ENCODE measurements around the gene PM20D2.

PM20D2 gene

DNA sequence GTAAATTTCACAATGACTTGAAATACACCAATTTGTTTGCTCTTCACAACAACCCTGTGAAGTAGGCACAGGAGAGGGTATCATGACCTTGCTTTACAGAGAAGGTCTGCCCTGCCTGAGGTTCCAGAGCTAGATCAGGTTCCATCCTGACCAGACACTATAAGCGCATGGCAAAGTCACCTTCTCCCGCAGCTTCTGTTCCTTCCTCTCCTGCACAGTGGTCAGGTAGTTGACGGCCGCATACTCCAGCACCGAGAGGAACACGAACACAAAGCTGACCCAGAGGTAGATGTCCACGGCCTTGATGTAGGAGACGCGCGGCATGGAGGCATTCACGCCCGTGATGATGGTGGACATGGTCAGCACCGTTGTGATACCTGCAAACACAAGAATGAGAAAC is 34.3 kb downstream of the PM20D2 start:
- H3K27ac ChIP-seq (ENCODE audit: low read depth, low read length, severe bottlenecking) = no peak overlapping the region
- 97 to 100% methylated on average over 12 to 13 of the region's 13 CpGs for WGBS, 2 experiments (ENCODE audit: insufficient coverage in 2 of 2)
- H3K4me1 ChIP-seq (ENCODE audit: control insufficient read depth, insufficient read depth, low read length, poor library complexity, severe bottlenecking) = no peaks in the 10 kb centered on the region
- H3K4me3 ChIP-seq (ENCODE audit: extremely low read depth, insufficient read depth, low read length, poor library complexity, severe bottlenecking) = no peak overlapping the region
- no peaks in the 10 kb centered on the region for H3K36me3 ChIP-seq (ENCODE audit: control insufficient read depth, insufficient read depth, low read length)
- no peaks in the 10 kb centered on the region for H3K9me3 ChIP-seq (ENCODE audit: control insufficient read depth, low read length)

DNA sequence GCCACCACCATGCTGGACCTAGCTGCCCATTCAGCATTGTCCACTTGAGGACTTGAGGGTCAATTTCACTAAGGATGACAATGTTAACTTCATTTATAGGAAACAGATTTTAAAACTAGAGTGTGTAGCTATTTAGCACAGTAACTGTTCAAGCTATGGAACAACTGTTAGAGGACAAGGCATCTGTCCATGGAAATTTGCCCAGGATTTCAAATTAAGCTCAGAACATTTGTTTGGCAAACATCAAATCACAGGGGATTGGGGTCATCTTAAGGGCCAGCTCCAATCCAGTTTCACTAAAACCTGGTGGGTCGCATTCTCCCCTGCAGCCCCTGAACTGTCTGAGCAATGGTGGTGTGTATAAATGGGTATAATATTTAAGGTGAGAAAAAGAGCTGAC is 35.1 kb downstream of the PM20D2 start:
- no peaks in the 10 kb centered on the region for H3K4me1 ChIP-seq (ENCODE audit: control insufficient read depth, insufficient read depth, low read length, poor library complexity, severe bottlenecking)
- no peaks in the 10 kb centered on the region for H3K9me3 ChIP-seq (ENCODE audit: control insufficient read depth, low read length)
- H3K36me3 ChIP-seq (ENCODE audit: control insufficient read depth, insufficient read depth, low read length) = no peaks in the 10 kb centered on the region
- H3K4me3 ChIP-seq (ENCODE audit: extremely low read depth, insufficient read depth, low read length, poor library complexity, severe bottlenecking) = no peak overlapping the region
- WGBS, 2 experiments (ENCODE audit: insufficient coverage in 2 of 2) = 100% methylated on average over 1 of the region's 1 CpG; no CpG with 5 or more reads in 1 of the 2 experiments
- no peak overlapping the region for H3K27ac ChIP-seq (ENCODE audit: low read depth, low read length, severe bottlenecking)

DNA sequence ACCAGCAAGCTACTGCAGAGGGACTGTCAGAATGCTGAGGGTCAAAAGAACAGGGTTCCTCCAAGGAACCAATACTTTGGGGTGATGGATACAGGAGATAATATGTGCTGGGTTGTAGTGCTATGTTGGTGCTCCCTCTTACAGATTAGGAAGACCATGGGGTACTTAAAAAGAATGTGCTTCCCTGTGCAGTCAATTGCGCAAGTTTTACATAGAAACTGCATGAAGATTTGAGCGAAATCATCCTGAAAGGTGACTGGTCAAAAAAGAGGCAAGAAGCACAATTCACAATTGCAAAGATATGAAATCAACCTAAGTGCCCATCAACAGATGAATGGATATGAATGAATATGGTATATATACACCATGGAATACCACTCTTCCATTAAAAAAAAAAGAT is 37.4 kb downstream of the PM20D2 start:
- Histone ChIP-seq H3K4me1 (ENCODE audit: control insufficient read depth, insufficient read depth, low read length, poor library complexity, severe bottlenecking) (no peaks in the 10 kb centered on the region), H3K9me3 (ENCODE audit: control insufficient read depth, low read length) (no peaks in the 10 kb centered on the region), H3K4me3 (ENCODE audit: extremely low read depth, insufficient read depth, low read length, poor library complexity, severe bottlenecking) (no peak overlapping the region), H3K27ac (ENCODE audit: low read depth, low read length, severe bottlenecking) (no peak overlapping the region), H3K36me3 (ENCODE audit: control insufficient read depth, insufficient read depth, low read length) (no peaks in the 10 kb centered on the region)
- WGBS, 2 experiments (ENCODE audit: insufficient coverage in 2 of 2) = 74 to 100% methylated on average over 1 to 2 of the region's 2 CpGs

DNA sequence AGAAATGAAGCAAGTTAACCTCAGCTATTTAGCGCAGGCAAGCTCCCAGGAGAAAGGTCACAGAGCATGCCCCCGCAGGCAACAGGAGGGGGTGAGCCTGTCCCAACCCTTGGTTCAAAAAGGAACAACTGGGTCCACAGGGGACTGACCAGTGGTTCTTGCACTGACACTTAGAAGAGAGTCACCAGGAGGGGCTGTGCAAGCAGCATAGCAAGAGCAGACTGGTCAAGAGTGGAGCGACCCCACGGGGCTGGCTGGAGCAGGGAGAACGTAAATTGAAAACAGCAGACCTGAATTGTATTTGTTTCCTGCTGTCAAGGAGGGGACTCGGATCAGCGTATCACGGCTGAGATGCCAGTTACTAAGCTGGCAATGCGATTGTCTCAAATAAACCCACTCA is 38.5 kb downstream of the PM20D2 start:
- Histone ChIP-seq H3K9me3 (ENCODE audit: control insufficient read depth, low read length) (no peaks in the 10 kb centered on the region), H3K27ac (ENCODE audit: low read depth, low read length, severe bottlenecking) (no peak overlapping the region), H3K4me1 (ENCODE audit: control insufficient read depth, insufficient read depth, low read length, poor library complexity, severe bottlenecking) (no peaks in the 10 kb centered on the region), H3K36me3 (ENCODE audit: control insufficient read depth, insufficient read depth, low read length) (no peaks in the 10 kb centered on the region), H3K4me3 (ENCODE audit: extremely low read depth, insufficient read depth, low read length, poor library complexity, severe bottlenecking) (no peak overlapping the region)
- 90 to 92% methylated on average over 8 to 9 of the region's 9 CpGs for WGBS, 2 experiments (ENCODE audit: insufficient coverage in 2 of 2)

DNA sequence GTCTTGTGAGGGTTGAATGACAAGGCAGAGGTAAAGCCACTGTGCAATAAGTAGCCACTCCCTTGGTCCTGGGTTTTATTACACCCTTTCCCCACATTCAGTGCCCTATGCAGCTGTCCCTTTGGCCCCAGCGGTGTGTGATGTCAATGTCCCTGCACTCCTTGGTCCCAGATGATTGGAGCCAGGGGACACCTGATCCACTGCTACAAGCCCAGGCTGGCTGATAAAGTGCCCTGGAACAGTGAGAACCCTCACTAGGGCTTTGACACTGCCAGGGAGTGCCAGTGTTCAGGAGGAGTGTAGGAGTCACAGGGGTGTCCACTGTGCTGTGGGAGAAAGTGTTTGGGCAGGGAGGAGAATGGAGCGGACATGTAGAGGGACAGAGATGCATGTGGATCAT is 40.9 kb downstream of the PM20D2 start:
- H3K36me3 ChIP-seq (ENCODE audit: control insufficient read depth, insufficient read depth, low read length) = no peaks in the 10 kb centered on the region
- H3K4me1 ChIP-seq (ENCODE audit: control insufficient read depth, insufficient read depth, low read length, poor library complexity, severe bottlenecking) = no peaks in the 10 kb centered on the region
- no peak overlapping the region for H3K27ac ChIP-seq (ENCODE audit: low read depth, low read length, severe bottlenecking)
- no peak overlapping the region for H3K4me3 ChIP-seq (ENCODE audit: extremely low read depth, insufficient read depth, low read length, poor library complexity, severe bottlenecking)
- WGBS, 2 experiments (ENCODE audit: insufficient coverage in 2 of 2) = 75 to 94% methylated on average over 2 of the region's 2 CpGs
- no peaks in the 10 kb centered on the region for H3K9me3 ChIP-seq (ENCODE audit: control insufficient read depth, low read length)

DNA sequence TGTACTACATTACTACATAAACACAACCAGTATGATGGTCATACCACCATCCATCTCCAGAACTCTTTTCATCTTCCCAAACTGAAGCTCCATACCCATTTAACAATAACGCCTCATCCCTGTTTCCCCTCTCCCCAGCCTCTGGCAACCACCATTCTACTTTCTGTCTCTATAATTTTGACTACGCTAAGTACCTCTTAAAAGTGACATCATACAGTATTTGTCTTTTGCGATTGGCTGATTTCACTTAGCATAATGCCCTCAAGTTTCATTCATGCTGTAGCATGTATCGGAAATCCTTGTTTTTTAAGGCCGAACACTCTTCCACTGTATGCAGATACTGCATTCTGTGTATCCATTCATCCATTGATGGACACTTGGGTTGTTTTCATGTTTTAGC is 41.6 kb downstream of the PM20D2 start:
- WGBS, 2 experiments (ENCODE audit: insufficient coverage in 2 of 2) = 95 to 98% methylated on average over 4 of the region's 5 CpGs
- Histone ChIP-seq H3K4me1 (ENCODE audit: control insufficient read depth, insufficient read depth, low read length, poor library complexity, severe bottlenecking) (no peaks in the 10 kb centered on the region), H3K27ac (ENCODE audit: low read depth, low read length, severe bottlenecking) (no peak overlapping the region), H3K9me3 (ENCODE audit: control insufficient read depth, low read length) (no peaks in the 10 kb centered on the region), H3K4me3 (ENCODE audit: extremely low read depth, insufficient read depth, low read length, poor library complexity, severe bottlenecking) (no peak overlapping the region), H3K36me3 (ENCODE audit: control insufficient read depth, insufficient read depth, low read length) (no peaks in the 10 kb centered on the region)

DNA sequence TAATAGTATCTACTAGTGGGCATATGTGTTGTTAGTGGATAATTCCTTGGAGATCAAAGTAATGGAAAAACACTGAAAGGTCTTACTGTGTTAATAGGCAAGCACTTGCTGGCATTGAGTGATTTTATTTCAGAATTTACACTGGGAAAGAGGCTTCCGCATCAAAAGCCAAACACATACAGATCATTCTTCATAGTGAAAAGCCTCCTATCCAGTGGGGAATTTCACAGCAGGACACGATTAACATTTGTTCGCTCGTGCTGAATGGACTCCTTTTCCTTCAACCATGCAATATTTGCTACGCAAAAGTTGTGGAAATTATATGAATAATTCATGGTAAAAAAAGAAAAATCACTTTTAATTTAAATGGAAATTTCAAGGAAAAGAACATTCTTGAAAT is 44.9 kb downstream of the PM20D2 start:
- Histone ChIP-seq H3K4me3 (ENCODE audit: extremely low read depth, insufficient read depth, low read length, poor library complexity, severe bottlenecking) (no peak overlapping the region), H3K36me3 (ENCODE audit: control insufficient read depth, insufficient read depth, low read length) (no peaks in the 10 kb centered on the region), H3K4me1 (ENCODE audit: control insufficient read depth, insufficient read depth, low read length, poor library complexity, severe bottlenecking) (no peaks in the 10 kb centered on the region), H3K27ac (ENCODE audit: low read depth, low read length, severe bottlenecking) (no peak overlapping the region), H3K9me3 (ENCODE audit: control insufficient read depth, low read length) (peaks cover 5% of the 10 kb centered on the region)
- WGBS, 2 experiments (ENCODE audit: insufficient coverage in 2 of 2) = no CpG with 5 or more reads among the region's 5 CpGs

DNA sequence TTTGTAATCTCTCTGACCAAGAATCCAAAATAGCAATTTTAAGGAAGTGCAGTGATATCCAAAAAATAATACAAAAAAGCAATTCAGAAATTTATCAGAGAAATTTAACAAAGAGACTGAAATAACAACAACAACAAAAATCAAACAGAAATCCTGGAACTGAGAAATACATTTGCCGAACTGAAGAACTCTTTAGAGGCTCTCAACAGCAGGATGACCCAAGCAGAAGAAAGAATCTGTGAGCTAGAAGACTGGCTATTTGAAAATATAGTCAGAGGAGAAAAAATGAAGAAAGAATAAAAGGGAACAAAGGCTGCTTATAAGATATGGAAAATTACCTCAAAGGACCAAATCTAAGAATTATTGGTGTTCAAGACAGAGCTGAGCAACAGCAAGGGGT is 48.7 kb downstream of the PM20D2 start:
- H3K9me3 ChIP-seq (ENCODE audit: control insufficient read depth, low read length) = peaks cover 5% of the 10 kb centered on the region
- no peaks in the 10 kb centered on the region for H3K36me3 ChIP-seq (ENCODE audit: control insufficient read depth, insufficient read depth, low read length)
- WGBS, 2 experiments (ENCODE audit: insufficient coverage in 2 of 2) = 100% methylated on average over 1 of the region's 1 CpG; no CpG with 5 or more reads in 1 of the 2 experiments
- no peak overlapping the region for H3K4me3 ChIP-seq (ENCODE audit: extremely low read depth, insufficient read depth, low read length, poor library complexity, severe bottlenecking)
- no peaks in the 10 kb centered on the region for H3K4me1 ChIP-seq (ENCODE audit: control insufficient read depth, insufficient read depth, low read length, poor library complexity, severe bottlenecking)
- no peak overlapping the region for H3K27ac ChIP-seq (ENCODE audit: low read depth, low read length, severe bottlenecking)

DNA sequence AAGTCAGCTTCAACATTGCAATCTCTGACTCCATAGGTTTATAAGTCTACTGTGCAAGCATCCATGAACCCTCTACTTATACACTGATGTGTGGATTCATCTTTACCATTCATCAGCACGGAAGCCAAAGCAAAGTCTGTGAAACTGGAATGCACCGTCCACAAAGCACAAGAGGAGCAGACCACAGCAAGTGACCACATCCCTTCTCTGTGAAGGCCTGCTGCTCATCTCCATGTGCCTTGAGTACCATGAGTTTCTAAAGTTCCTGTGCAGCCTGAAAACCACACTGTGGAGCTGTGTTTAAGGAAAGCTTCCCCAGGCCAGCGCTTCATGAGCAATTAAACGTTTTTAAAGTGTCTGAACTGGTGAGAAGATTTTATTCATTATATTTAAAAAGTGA is 51.3 kb downstream of the PM20D2 start:
- Histone ChIP-seq H3K4me3 (ENCODE audit: extremely low read depth, insufficient read depth, low read length, poor library complexity, severe bottlenecking) (no peak overlapping the region), H3K36me3 (ENCODE audit: control insufficient read depth, insufficient read depth, low read length) (no peaks in the 10 kb centered on the region), H3K9me3 (ENCODE audit: control insufficient read depth, low read length) (peaks cover 5% of the 10 kb centered on the region), H3K4me1 (ENCODE audit: control insufficient read depth, insufficient read depth, low read length, poor library complexity, severe bottlenecking) (no peaks in the 10 kb centered on the region), H3K27ac (ENCODE audit: low read depth, low read length, severe bottlenecking) (no peak overlapping the region)
- WGBS, 2 experiments (ENCODE audit: insufficient coverage in 2 of 2) = 53 to 69% methylated on average over 3 to 4 of the region's 4 CpGs

DNA sequence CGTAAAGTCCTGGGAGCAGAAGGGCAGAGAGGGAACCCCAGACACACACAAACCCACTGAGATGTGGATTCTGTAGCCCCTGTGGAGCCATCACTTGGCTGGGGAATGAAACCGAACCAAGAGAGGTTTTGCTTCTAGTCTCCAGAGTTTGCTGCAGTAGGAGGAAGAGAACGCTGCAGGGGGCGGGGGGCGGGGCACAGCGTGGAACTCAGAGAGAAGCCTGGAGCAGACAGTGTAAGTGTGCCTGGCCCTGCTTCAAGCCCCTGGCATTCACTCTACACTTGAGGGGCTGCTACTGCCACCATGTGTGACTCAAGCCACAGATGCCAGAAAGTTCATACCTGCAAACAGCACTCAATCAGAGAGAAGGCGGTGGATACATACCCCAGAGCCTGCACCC is 52.4 kb downstream of the PM20D2 start:
- Histone ChIP-seq H3K4me1 (ENCODE audit: control insufficient read depth, insufficient read depth, low read length, poor library complexity, severe bottlenecking) (no peaks in the 10 kb centered on the region), H3K4me3 (ENCODE audit: extremely low read depth, insufficient read depth, low read length, poor library complexity, severe bottlenecking) (no peak overlapping the region), H3K27ac (ENCODE audit: low read depth, low read length, severe bottlenecking) (no peak overlapping the region), H3K36me3 (ENCODE audit: control insufficient read depth, insufficient read depth, low read length) (no peaks in the 10 kb centered on the region), H3K9me3 (ENCODE audit: control insufficient read depth, low read length) (peaks cover 5% of the 10 kb centered on the region)
- WGBS, 2 experiments (ENCODE audit: insufficient coverage in 2 of 2) = 65 to 79% methylated on average over 5 to 6 of the region's 7 CpGs

DNA sequence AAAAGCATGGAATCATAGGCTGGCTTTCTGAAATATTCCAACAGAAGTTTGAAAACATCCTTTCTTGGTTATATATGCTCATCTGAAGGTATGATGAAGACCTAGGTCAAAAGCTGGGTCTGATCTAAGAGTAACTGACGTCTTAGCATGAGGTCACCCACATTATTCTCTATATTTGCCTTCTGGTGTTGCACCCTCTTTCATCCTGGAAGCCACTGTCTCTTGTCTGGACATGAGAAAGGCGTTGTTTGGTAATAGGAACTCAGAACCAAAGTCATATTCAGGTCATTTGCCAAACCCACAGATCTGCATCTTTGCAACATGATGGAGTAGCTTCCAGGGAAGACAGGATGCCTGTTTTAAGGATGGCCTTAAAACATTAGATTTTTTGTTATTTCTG is 53.7 kb downstream of the PM20D2 start:
- WGBS, 2 experiments (ENCODE audit: insufficient coverage in 2 of 2) = 86% methylated on average over 2 of the region's 2 CpGs; no CpG with 5 or more reads in 1 of the 2 experiments
- Histone ChIP-seq H3K36me3 (ENCODE audit: control insufficient read depth, insufficient read depth, low read length) (no peaks in the 10 kb centered on the region), H3K4me1 (ENCODE audit: control insufficient read depth, insufficient read depth, low read length, poor library complexity, severe bottlenecking) (no peaks in the 10 kb centered on the region), H3K27ac (ENCODE audit: low read depth, low read length, severe bottlenecking) (no peak overlapping the region), H3K9me3 (ENCODE audit: control insufficient read depth, low read length) (peaks cover 5% of the 10 kb centered on the region), H3K4me3 (ENCODE audit: extremely low read depth, insufficient read depth, low read length, poor library complexity, severe bottlenecking) (no peak overlapping the region)

Measured in mesodermal cell (in vitro differentiated cells).